ENCODE measurements around the gene RNLS. TPM values are rescaled to one million over a fixed set of nuclear protein-coding genes. Genes with fewer than 3 reads are reported as not detected.
"Not testable (repeated sequence)": the region's sequence is repeated elsewhere in the genome, so short reads cannot be mapped to it uniquely, and the experiment has no call there.

The RNLS gene
- total RNA-seq, 1 donor from 2014 or later = 7.0 TPM

- H3K27me3 Mint-ChIP-seq = peaks cover 2% of the 10 kb centered on the region
- H3K4me1 Mint-ChIP-seq (ENCODE audit: unreplicated experiment) = peaks cover 5% of the 10 kb centered on the region
- no peaks in the 10 kb centered on the region for H3K36me3 Mint-ChIP-seq
- H3K4me3 Mint-ChIP-seq = no peak overlapping the region
- H3K27ac Mint-ChIP-seq = no peak overlapping the region
- peaks cover 9% of the 10 kb centered on the region for H3K9me3 Mint-ChIP-seq
- DNase-seq (ENCODE audit: extremely low spot score, unreplicated experiment) = no peak
- TF ChIP-seq, protein P1, sequence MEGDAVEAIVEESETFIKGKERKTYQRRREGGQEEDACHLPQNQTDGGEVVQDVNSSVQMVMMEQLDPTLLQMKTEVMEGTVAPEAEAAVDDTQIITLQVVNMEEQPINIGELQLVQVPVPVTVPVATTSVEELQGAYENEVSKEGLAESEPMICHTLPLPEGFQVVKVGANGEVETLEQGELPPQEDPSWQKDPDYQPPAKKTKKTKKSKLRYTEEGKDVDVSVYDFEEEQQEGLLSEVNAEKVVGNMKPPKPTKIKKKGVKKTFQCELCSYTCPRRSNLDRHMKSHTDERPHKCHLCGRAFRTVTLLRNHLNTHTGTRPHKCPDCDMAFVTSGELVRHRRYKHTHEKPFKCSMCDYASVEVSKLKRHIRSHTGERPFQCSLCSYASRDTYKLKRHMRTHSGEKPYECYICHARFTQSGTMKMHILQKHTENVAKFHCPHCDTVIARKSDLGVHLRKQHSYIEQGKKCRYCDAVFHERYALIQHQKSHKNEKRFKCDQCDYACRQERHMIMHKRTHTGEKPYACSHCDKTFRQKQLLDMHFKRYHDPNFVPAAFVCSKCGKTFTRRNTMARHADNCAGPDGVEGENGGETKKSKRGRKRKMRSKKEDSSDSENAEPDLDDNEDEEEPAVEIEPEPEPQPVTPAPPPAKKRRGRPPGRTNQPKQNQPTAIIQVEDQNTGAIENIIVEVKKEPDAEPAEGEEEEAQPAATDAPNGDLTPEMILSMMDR (conservative IDR thresholded peaks at IDR 0.05) = no peak
Observed at GRCh38 chr10:88314362-88314761, 268.8 kb downstream of the RNLS start.

DNA sequence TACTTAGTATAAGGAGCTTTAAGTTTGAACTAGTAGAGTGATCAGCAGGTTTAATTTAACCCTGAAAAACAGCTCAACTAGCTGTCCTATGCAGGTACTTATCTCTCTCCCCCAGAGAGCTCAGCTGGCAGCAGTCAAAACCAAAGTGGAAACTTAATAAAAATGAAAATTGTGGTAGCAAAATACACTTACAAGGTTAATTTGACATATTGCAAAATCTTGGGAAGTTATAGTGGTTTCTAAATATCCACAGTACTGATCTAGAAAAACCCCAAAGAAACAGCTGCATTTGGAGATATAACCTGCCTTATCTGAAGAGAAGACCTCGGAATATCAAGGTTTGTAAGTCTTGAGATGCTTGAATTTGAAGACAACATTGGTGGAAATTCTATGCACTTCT is 269.2 kb downstream of the RNLS start:
- Mint-ChIP-seq H3K4me3 (no peak overlapping the region), H3K4me1 (ENCODE audit: unreplicated experiment) (peaks cover 5% of the 10 kb centered on the region), H3K27me3 (peaks cover 2% of the 10 kb centered on the region), H3K9me3 (peaks cover 6% of the 10 kb centered on the region), H3K36me3 (no peaks in the 10 kb centered on the region), H3K27ac (no peak overlapping the region)
- TF ChIP-seq, protein P1 (conservative IDR thresholded peaks at IDR 0.05) = no peak
- DNase-seq (ENCODE audit: extremely low spot score, unreplicated experiment) = no peak

GRCh38 chr10:88312855-88313254 is 270.3 kb downstream of the RNLS start:
- TF ChIP-seq, protein P1 (conservative IDR thresholded peaks at IDR 0.05) = no peak
- no peak for DNase-seq (ENCODE audit: extremely low spot score, unreplicated experiment)
- Mint-ChIP-seq H3K9me3 (peaks cover 5% of the 10 kb centered on the region), H3K36me3 (no peaks in the 10 kb centered on the region), H3K27me3 (peaks cover 2% of the 10 kb centered on the region), H3K27ac (no peak overlapping the region), H3K4me3 (no peak overlapping the region), H3K4me1 (ENCODE audit: unreplicated experiment) (peaks cover 5% of the 10 kb centered on the region)

DNA sequence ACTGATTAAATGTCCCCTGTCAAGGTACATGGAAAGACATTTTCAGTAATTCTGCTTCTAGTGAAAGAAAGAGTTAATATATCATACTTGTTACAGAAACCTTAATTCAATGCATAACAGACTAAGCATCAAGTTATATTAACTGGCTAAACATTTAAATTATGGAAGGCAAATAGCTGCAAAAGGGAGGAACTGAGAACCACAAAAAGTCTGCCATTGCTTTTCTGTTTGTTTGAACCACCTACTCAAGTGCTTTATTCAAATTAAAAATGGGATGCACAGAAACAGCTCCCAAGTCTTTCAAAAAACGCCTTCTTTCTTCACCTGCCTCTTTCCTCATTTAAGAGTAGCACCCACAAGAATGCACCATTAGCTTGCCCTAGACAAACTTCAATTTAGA is 271.9 kb downstream of the RNLS start:
- H3K4me1 Mint-ChIP-seq (ENCODE audit: unreplicated experiment) = peaks cover 2% of the 10 kb centered on the region
- DNase-seq (ENCODE audit: extremely low spot score, unreplicated experiment) = no peak
- H3K4me3 Mint-ChIP-seq = no peak overlapping the region
- H3K27me3 Mint-ChIP-seq = no peaks in the 10 kb centered on the region
- H3K27ac Mint-ChIP-seq = no peak overlapping the region
- no peaks in the 10 kb centered on the region for H3K36me3 Mint-ChIP-seq
- no peaks in the 10 kb centered on the region for H3K9me3 Mint-ChIP-seq
- TF ChIP-seq, protein P1 (conservative IDR thresholded peaks at IDR 0.05) = no peak

GRCh38 chr10:88309365-88309764 is 273.8 kb downstream of the RNLS start:
- Mint-ChIP-seq H3K9me3 (peaks cover 5% of the 10 kb centered on the region), H3K4me3 (no peak overlapping the region), H3K36me3 (no peaks in the 10 kb centered on the region), H3K27ac (no peak overlapping the region), H3K27me3 (no peaks in the 10 kb centered on the region), H3K4me1 (ENCODE audit: unreplicated experiment) (no peaks in the 10 kb centered on the region)
- no peak for DNase-seq (ENCODE audit: extremely low spot score, unreplicated experiment)
- TF ChIP-seq, protein P1 (conservative IDR thresholded peaks at IDR 0.05) = no peak

DNA sequence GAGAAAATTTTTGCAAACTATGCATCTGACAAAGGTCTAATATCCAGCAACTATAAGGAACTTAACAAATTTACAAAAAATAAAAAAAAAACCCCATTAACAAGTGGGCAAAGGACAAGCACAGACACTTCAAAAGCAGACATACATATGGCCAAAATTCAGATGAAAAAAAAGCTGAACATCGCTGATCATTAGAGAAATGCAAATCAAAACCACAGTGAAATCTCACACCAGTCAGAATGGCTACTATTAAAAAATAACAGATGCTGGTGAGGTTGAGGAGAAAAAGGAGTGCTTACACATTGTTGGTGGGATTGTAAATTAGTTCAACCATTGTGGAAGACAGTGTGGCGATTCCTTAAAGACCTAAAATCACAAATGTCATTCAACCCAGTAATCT is 274.8 kb downstream of the RNLS start:
- DNase-seq (ENCODE audit: extremely low spot score, unreplicated experiment); H3K4me3 Mint-ChIP-seq; H3K36me3 Mint-ChIP-seq; H3K9me3 Mint-ChIP-seq; H3K4me1 Mint-ChIP-seq (ENCODE audit: unreplicated experiment); H3K27ac Mint-ChIP-seq; H3K27me3 Mint-ChIP-seq: not testable (repeated sequence)

Measured in type B pancreatic cell (in vitro differentiated cells).